RWPE2 (cell line): ENCODE measurements around the gene ZIC4.

Experiments used
- ATAC-seq: fragments of 200-7000 bp; cut with Tn5 transposase; 3 replicates; pipeline ENCODE4 v1.9.1; 2021; ENCODE audit warnings: low read depth
- DNase-seq: peaks from one replicate; pipeline ENCODE4 v3.0.0-alpha.2; 2020; ENCODE audit warnings: low spot score
- H3K27ac ChIP-seq: fragments of 450-650 bp; 2 replicates; pipeline ENCODE4 v1.5.1; 2017; ENCODE audit warnings: mild to moderate bottlenecking; ENCODE audit not compliant: poor library complexity, severe bottlenecking
- H3K27me3 ChIP-seq: fragments of 250-450 bp; sonication (Bioruptor Pico); 2 replicates; pipeline ENCODE4 v1.5.1; 2021; ENCODE audit warnings: mild to moderate bottlenecking, moderate library complexity; ENCODE audit not compliant: insufficient read depth, poor library complexity, severe bottlenecking
- H3K36me3 ChIP-seq: fragments of 250-450 bp; sonication (Bioruptor Pico); 2 replicates; pipeline ENCODE4 v1.5.1; 2020; ENCODE audit warnings: low read depth, mild to moderate bottlenecking, moderate library complexity
- H3K4me1 ChIP-seq: fragments of 250-450 bp; sonication (Bioruptor Pico); 2 replicates; pipeline ENCODE4 v1.5.1; 2021; ENCODE audit warnings: mild to moderate bottlenecking, moderate library complexity; ENCODE audit not compliant: insufficient read depth, poor library complexity, severe bottlenecking
- H3K4me3 ChIP-seq: fragments of 250-450 bp; sonication (Bioruptor Pico); 2 replicates; pipeline ENCODE4 v1.5.1; 2021; ENCODE audit warnings: mild to moderate bottlenecking, moderate library complexity; ENCODE audit not compliant: severe bottlenecking
- H3K9me3 ChIP-seq: fragments of 250-450 bp; sonication (Bioruptor Pico); 2 replicates; pipeline ENCODE4 v1.5.1; 2021; ENCODE audit warnings: mild to moderate bottlenecking, moderate library complexity; ENCODE audit not compliant: severe bottlenecking
- TF ChIP-seq, protein P1 (sequence below): fragments of 450-650 bp; IDR thresholded peaks from one replicate; pipeline ENCODE4 v1.5.1; 2017; ENCODE audit warnings: mild to moderate bottlenecking, moderate library complexity; ENCODE audit not compliant: poor library complexity, severe bottlenecking

Gene ZIC4

DNA sequence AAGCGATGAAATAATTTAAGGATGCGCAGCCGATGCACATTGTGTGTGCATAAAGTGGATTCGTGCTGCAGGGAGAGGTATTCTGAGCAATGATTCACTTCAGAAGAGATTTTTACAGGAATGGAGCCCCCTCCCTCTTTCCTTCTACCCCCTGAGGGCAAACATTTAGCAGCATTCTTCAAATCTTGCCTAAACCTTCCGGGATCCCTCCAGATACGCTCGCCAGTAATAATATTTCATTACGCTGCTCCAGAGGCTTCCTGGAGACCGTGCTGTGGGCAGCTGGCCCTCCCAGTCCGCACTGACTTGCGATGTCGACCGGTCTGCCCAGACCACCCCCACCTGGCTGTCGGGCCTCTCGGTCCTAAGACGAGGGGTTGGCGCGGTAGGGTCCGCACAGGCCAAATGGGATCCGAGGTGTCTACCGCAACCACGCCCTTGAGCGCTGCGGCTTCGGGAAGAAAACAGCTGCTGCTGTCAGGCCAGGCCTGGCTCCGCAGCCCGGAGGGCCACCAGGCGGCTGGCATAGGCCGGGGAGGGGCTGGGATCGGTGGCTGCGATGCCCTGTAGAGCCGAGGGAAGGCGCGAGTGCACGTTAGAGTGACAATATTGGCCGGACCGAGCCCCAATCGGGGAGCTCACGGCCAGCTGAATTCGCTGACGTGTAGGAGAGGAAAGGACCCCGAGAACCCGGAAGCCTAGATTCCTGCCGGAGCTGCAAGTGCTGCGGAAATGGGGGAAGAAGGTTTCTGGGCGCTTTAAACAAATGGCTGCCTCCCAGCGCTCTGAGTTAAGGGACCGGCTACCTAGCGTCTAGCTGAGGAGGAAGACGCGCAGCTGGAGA lies 14.3 kb downstream of the ZIC4 start:
- Histone ChIP-seq H3K9me3 (peaks cover 4% of the 10 kb centered on the region), H3K4me1 (no peaks in the 10 kb centered on the region), H3K36me3 (no peaks in the 10 kb centered on the region), H3K27me3 (peaks cover 100% of the 10 kb centered on the region), H3K27ac (no peak overlapping the region), H3K4me3 (no peak overlapping the region)
- TF ChIP-seq, protein P1, sequence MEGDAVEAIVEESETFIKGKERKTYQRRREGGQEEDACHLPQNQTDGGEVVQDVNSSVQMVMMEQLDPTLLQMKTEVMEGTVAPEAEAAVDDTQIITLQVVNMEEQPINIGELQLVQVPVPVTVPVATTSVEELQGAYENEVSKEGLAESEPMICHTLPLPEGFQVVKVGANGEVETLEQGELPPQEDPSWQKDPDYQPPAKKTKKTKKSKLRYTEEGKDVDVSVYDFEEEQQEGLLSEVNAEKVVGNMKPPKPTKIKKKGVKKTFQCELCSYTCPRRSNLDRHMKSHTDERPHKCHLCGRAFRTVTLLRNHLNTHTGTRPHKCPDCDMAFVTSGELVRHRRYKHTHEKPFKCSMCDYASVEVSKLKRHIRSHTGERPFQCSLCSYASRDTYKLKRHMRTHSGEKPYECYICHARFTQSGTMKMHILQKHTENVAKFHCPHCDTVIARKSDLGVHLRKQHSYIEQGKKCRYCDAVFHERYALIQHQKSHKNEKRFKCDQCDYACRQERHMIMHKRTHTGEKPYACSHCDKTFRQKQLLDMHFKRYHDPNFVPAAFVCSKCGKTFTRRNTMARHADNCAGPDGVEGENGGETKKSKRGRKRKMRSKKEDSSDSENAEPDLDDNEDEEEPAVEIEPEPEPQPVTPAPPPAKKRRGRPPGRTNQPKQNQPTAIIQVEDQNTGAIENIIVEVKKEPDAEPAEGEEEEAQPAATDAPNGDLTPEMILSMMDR, result no peak
- ATAC-seq (no peak; the same call in 2 of the 3 replicates), DNase-seq (no peak)

DNA sequence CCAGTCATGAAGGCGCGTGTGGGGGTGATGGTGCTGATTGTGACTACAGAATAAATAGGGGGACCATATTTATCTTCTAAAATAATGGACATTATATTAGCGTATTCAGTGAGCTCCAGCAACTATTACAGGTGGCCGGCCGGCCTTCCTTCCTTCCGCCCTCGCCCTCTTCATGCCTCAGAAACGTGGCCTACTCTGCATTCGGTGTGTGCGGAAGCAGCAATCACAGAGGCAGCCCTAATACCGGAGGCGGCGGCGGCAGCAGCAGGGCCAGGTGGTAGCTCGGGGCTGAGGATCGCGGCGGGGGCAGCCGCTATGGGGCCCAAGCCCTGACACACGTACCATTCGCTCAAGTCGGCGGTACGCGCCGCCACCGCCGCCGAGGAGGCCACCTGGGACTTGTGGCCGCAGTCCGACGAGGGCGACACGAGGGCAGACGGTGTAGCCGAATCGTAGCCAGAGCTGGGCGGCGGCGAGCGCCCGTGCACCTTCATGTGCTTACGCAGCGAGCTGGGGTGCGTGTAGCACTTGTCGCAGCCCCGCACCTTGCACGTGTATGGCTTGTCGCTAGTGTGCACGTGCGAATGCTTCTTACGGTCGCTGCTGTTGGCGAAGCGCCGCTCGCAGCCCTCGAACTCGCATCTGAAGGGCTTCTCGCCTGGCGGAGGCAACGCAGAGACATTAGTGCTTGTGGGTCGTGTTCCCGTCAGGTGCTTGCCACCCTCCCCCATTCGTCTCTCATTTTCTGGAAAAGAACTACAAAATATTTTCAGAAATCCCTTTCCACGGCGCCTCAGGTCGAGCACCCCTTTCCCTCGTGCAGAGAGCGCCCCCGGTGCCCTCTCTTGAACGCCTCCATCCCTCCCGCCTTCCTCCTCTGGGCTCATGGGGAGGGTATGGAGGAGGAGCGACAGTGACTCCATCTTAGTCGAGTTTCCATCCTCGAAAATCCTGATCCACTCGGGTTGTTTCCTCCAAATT lies 15.5 kb downstream of the ZIC4 start:
- Histone ChIP-seq H3K27ac (no peak overlapping the region), H3K4me1 (no peaks in the 10 kb centered on the region), H3K4me3 (no peak overlapping the region), H3K27me3 (peaks cover 100% of the 10 kb centered on the region), H3K9me3 (peaks cover 4% of the 10 kb centered on the region), H3K36me3 (no peaks in the 10 kb centered on the region)
- ATAC-seq, result no peak
- no peak for DNase-seq
- TF ChIP-seq, protein P1, result no peak

DNA sequence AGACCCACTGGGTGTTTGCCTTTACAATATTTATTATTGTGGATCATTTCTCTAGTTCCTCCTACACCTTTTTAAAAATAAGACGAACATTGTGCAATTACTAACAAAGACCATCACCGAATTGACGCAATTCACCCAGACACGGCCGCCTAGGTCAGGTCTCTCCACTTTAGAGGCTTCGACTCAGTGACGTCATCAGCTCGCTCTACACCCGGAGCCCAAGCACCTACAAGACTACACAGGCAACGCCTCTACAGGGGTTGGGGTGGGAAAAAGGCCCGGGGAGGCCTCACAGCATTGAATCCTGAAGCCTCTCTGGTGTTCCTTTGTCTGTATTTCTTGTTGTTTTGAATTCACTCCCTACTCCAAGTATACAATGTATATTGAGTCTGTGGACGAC lies 16.6 kb downstream of the ZIC4 start:
- H3K4me1 ChIP-seq, result no peaks in the 10 kb centered on the region
- H3K27me3 ChIP-seq, result peaks cover 100% of the 10 kb centered on the region
- H3K36me3 ChIP-seq, result no peaks in the 10 kb centered on the region
- no peak for DNase-seq
- ATAC-seq, result no peak
- TF ChIP-seq, protein P1, result no peak
- no peak overlapping the region for H3K27ac ChIP-seq
- no peak overlapping the region for H3K4me3 ChIP-seq
- H3K9me3 ChIP-seq, result peaks cover 4% of the 10 kb centered on the region

DNA sequence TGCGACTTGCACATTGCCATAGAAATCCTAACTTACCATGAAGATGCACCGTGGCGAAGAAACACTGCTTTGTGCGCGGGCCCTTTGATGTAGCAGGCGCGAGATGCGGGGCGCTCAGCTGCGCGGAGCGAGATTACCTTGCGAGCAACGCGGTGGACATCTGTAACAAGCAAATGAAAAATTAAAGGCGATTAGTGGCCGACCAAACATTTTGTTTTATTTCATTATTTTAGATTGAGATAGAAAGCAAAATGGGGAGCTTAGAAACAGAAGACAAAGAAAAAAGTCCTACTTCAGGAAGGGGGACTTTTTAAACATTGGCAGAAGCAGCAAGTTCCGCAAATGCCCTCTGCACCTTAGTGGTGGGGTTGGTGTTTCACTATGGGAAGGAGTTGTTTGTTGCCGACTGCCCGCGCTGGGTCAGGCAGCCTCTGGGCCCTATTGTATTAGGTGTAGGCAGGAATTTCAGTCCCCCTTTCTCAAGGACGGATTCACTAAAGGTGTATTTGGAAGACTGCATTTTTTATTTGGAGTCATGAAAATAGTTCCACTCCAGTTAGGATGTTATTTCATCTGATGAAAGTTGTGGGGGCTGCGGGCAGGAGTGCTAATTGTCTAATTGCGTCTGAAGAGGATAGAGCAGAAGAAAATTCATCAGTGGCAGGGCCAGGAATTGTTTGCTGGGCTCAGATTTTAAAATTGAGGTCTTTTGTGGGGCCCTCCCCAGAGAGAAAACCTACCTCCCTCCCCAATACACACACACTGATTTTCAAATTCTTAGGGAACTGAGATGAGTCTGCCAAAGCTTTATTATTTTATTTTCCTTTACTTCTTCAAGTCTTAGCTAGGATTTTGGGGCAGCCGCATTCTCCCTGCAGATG lies 17.4 kb downstream of the ZIC4 start:
- no peaks in the 10 kb centered on the region for H3K36me3 ChIP-seq
- peaks cover 4% of the 10 kb centered on the region for H3K9me3 ChIP-seq
- DNase-seq (no peak), ATAC-seq (no peak)
- no peak overlapping the region for H3K27ac ChIP-seq
- H3K4me1 ChIP-seq, result no peaks in the 10 kb centered on the region
- H3K4me3 ChIP-seq, result no peak overlapping the region
- H3K27me3 ChIP-seq, result peaks cover 100% of the 10 kb centered on the region
- TF ChIP-seq, protein P1, result no peak
